Nephron (organoid): ENCODE measurements around the gene SLC40A1.

ENCODE experiments used
- H3K27ac Mint-ChIP-seq, 3 experiments: 2 replicates each; pipeline ENCODE4 v1.8.0; 2020; ENCODE audit warnings: mixed read lengths in 3 of 3, mild to moderate bottlenecking in 2 of 3, moderate library complexity in 1 of 3
- H3K27me3 Mint-ChIP-seq: 2 replicates; pipeline ENCODE4 v1.8.0; 2021; ENCODE audit warnings: low read depth, mild to moderate bottlenecking, moderate library complexity, mixed read lengths
- H3K36me3 Mint-ChIP-seq: 2 replicates; pipeline ENCODE4 v1.8.0; 2020; ENCODE audit warnings: low read depth, mixed read lengths
- H3K4me1 Mint-ChIP-seq: 2 replicates; pipeline ENCODE4 v1.8.0; 2020; ENCODE audit warnings: mixed read lengths
- H3K4me3 Mint-ChIP-seq, 3 experiments: 2 replicates each; pipeline ENCODE4 v1.8.0; 2020; ENCODE audit warnings: mild to moderate bottlenecking in 3 of 3, mixed read lengths in 3 of 3, moderate library complexity in 2 of 3
- H3K9me3 Mint-ChIP-seq: 2 replicates; pipeline ENCODE4 v1.8.0; 2020; ENCODE audit warnings: mixed read lengths
- TF ChIP-seq, protein P1 (sequence below), 3 experiments: fragments of 200-600 bp; sonication (generic); IDR thresholded peaks; one replicate each; pipeline ENCODE4 v1.5.0; 2021; ENCODE audit warnings: antibody characterized with exemption in 3 of 3; ENCODE audit not compliant: unreplicated experiment in 3 of 3

Gene SLC40A1

DNA sequence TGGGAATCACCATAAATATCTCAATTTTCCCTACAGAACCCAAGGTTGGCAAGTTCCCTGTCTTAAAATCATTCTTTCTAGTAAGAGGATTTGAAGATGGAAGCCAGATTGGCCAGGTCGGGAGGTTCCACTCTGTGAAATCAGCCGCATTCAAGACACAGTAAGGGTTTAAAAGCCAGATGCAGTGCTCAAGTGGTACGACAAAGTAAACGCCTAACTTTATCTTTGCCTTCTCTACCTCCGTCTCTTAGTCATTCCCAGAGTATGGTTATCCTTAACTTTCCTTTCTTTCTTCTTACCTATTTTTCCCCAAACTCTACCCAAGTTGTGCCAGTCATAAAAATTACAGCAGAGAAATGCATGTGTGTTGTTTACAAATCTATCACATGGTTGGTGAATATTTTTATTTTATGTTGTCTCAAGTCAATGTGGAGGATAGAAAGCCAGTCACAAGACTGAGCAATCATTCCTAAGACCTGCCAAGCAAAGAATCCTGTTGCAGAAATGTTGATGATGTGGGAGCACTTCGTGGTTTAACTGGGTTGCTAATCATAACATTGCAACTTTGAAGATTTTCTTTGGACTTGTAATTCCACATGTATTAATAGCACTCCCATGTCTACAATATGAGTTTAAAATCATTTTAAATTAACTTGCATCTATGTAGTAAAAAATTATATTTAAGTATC, 62.6 kb downstream of the SLC40A1 start:
- no peak overlapping the region for H3K27ac Mint-ChIP-seq
- no peak overlapping the region for H3K4me3 Mint-ChIP-seq
- H3K36me3 Mint-ChIP-seq = no peaks in the 10 kb centered on the region
- peaks cover 8% of the 10 kb centered on the region for H3K9me3 Mint-ChIP-seq
- H3K4me1 Mint-ChIP-seq = peaks cover 26% of the 10 kb centered on the region
- TF ChIP-seq, protein P1, sequence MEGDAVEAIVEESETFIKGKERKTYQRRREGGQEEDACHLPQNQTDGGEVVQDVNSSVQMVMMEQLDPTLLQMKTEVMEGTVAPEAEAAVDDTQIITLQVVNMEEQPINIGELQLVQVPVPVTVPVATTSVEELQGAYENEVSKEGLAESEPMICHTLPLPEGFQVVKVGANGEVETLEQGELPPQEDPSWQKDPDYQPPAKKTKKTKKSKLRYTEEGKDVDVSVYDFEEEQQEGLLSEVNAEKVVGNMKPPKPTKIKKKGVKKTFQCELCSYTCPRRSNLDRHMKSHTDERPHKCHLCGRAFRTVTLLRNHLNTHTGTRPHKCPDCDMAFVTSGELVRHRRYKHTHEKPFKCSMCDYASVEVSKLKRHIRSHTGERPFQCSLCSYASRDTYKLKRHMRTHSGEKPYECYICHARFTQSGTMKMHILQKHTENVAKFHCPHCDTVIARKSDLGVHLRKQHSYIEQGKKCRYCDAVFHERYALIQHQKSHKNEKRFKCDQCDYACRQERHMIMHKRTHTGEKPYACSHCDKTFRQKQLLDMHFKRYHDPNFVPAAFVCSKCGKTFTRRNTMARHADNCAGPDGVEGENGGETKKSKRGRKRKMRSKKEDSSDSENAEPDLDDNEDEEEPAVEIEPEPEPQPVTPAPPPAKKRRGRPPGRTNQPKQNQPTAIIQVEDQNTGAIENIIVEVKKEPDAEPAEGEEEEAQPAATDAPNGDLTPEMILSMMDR (IDR thresholded peaks at IDR 0.05; ENCODE audit: unreplicated experiment in 3 of 3) = no peak
- no peaks in the 10 kb centered on the region for H3K27me3 Mint-ChIP-seq

DNA sequence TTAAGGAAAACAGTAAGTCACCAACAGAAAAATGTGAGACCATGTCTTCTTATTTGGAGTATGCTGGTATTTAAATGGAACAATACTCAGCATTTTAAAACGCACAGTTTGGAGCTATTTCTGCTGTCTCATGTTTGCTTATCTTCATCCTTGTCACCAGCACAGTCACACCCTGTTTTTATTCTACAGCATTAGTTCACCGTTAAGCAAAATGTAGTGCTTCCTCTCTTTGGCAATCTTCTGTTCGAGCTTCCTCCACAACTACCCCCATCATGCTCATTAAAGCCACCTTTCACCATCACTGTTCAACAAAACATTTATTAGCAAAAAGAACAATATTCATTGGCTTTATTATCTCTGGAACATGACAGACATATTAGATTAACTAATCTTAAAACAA, 64.0 kb downstream of the SLC40A1 start:
- peaks cover 15% of the 10 kb centered on the region for H3K4me1 Mint-ChIP-seq
- H3K4me3 Mint-ChIP-seq = no peak overlapping the region

DNA sequence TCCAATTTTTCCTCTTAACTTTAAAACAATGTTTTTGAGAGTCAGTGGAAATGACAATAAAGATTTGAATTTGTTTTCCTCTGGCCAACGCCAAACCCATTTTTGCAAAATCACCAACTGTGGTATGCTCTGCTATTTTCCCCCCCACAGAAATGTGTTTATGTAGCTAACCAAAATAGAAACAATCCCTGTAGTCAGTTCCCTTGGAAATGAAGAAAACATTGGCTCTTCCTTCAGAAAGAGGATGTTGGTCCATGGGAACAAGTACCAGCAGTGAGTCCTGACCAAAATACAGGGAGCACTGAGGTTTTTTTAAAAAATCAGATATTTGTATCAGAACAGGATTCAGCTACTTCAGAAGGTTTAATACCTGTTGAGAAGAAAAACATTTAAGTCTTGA, 65.3 kb downstream of the SLC40A1 start:
- Mint-ChIP-seq H3K27ac (no peak overlapping the region), H3K9me3 (peaks cover 8% of the 10 kb centered on the region), H3K36me3 (no peaks in the 10 kb centered on the region), H3K4me1 (peaks cover 16% of the 10 kb centered on the region), H3K4me3 (no peak overlapping the region), H3K27me3 (no peaks in the 10 kb centered on the region)
- TF ChIP-seq, protein P1 (IDR thresholded peaks at IDR 0.05; ENCODE audit: unreplicated experiment in 3 of 3) = no peak

More for the DNA sequence above, 64.0 kb downstream of the SLC40A1 start:
- H3K9me3 Mint-ChIP-seq = peaks cover 8% of the 10 kb centered on the region
- H3K36me3 Mint-ChIP-seq = no peaks in the 10 kb centered on the region
- TF ChIP-seq, protein P1 (IDR thresholded peaks at IDR 0.05; ENCODE audit: unreplicated experiment in 3 of 3) = no peak
- H3K27ac Mint-ChIP-seq = no peak overlapping the region
- no peaks in the 10 kb centered on the region for H3K27me3 Mint-ChIP-seq

DNA sequence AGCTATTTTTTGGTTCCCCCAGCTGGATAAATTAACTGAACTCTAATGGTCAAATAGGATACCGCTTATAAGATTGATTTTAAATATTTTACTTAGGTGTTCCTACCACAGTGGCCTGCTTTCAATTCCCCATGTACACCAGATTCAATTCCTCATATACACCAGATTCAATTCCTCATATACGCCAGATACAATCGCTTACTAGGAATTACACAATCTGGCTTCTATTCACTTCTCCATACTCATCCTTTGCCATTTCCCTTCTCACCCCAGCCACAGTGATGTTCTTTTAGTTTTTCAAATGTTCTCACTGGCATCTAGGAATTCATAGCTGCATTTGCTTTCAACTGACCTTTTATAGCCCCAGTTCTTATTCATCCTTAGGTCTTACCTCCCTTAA, 66.5 kb downstream of the SLC40A1 start:
- Mint-ChIP-seq H3K36me3 (no peaks in the 10 kb centered on the region), H3K9me3 (peaks cover 11% of the 10 kb centered on the region), H3K4me1 (peaks cover 8% of the 10 kb centered on the region), H3K4me3 (no peak overlapping the region), H3K27me3 (no peaks in the 10 kb centered on the region), H3K27ac (peak overlapping the region in 1 of 3 experiments; percentile 1)
- TF ChIP-seq, protein P1 (IDR thresholded peaks at IDR 0.05; ENCODE audit: unreplicated experiment in 3 of 3) = no peak

DNA sequence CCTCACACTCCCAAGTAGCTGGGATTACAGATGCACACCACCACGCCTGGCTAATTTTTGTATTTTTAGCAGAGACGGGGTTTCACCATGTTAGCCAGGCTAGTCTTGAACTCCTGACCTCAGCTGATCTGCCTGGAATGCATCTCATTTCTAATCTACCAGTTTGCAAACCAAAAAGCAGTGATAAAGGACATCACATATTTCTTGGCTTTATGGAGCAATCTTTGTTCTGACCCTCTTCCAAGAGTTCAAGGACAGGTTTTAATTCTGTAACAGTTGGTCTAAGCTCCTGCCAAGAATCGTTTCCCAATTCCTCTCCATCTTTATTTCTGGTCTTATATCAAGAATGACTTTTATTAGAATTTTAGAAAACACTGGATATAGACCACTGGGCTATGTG, 67.7 kb downstream of the SLC40A1 start:
- H3K36me3 Mint-ChIP-seq = no peaks in the 10 kb centered on the region
- TF ChIP-seq, protein P1 (IDR thresholded peaks at IDR 0.05; ENCODE audit: unreplicated experiment in 3 of 3) = no peak
- peaks cover 5% of the 10 kb centered on the region for H3K4me1 Mint-ChIP-seq
- H3K9me3 Mint-ChIP-seq = peaks cover 18% of the 10 kb centered on the region
- H3K27me3 Mint-ChIP-seq = no peaks in the 10 kb centered on the region
- no peak overlapping the region for H3K4me3 Mint-ChIP-seq
- H3K27ac Mint-ChIP-seq = no peak overlapping the region

DNA sequence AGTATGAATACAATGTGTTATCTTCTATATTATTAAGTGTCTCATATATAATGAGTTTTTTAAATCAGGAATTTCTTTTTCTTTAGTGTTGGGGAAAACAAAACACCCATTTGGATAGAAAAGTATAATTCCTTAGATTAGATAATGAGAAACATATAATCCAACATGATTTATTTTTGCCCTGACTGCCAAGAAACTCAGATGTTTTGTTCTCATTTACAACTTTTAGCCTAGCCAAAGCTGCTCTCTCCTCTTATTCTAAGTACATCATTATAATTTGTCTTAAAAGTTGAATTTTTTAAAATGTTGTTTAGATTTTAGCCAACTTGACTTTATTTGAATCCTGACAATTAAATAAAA, 68.6 kb downstream of the SLC40A1 start:
- peak overlapping the region in 2 of 3 experiments; percentile 91 to 94 for H3K27ac Mint-ChIP-seq

More for the DNA sequence above, 68.6 kb downstream of the SLC40A1 start:
- Mint-ChIP-seq H3K4me1 (peaks cover 5% of the 10 kb centered on the region), H3K4me3 (no peak overlapping the region), H3K9me3 (peaks cover 13% of the 10 kb centered on the region), H3K36me3 (no peaks in the 10 kb centered on the region), H3K27me3 (no peaks in the 10 kb centered on the region)
- TF ChIP-seq, protein P1 (IDR thresholded peaks at IDR 0.05; ENCODE audit: unreplicated experiment in 3 of 3) = no peak
